WERI-Rb-1 (cell line): ENCODE measurements around the gene PDE4B.

ENCODE experiments used
- DNase-seq: peaks from one replicate; pipeline ENCODE4 v3.0.0-alpha.2; 2020
- H3K27ac ChIP-seq: fragments of 250-450 bp; sonication (Bioruptor Pico); 2 replicates; pipeline ENCODE4 v1.5.1; 2020; ENCODE audit warnings: mild to moderate bottlenecking, moderate library complexity
- H3K27me3 ChIP-seq: fragments of 250-450 bp; sonication (Bioruptor Pico); 2 replicates; pipeline ENCODE4 v1.5.1; 2021; ENCODE audit warnings: mild to moderate bottlenecking, low read depth, moderate library complexity; ENCODE audit not compliant: insufficient read depth, severe bottlenecking
- H3K36me3 ChIP-seq: fragments of 250-450 bp; sonication (Bioruptor Pico); 2 replicates; pipeline ENCODE4 v1.5.1; 2020; ENCODE audit warnings: mild to moderate bottlenecking, moderate library complexity
- H3K4me3 ChIP-seq: 2 replicates; pipeline ENCODE4 v1.5.1; 2011; ENCODE audit warnings: low read depth, mild to moderate bottlenecking, control low read depth, low read length
- H3K9me3 ChIP-seq: fragments of 250-450 bp; sonication (Bioruptor Pico); 2 replicates; pipeline ENCODE4 v1.5.1; 2021; ENCODE audit warnings: mild to moderate bottlenecking, moderate library complexity; ENCODE audit not compliant: severe bottlenecking
- TF ChIP-seq, protein P1 (sequence below): IDR thresholded peaks from 2 replicates; pipeline ENCODE4 v1.5.1; 2011; ENCODE audit warnings: low read depth, mild to moderate bottlenecking, control low read depth, inconsistent platforms, low read length

PDE4B gene

DNA sequence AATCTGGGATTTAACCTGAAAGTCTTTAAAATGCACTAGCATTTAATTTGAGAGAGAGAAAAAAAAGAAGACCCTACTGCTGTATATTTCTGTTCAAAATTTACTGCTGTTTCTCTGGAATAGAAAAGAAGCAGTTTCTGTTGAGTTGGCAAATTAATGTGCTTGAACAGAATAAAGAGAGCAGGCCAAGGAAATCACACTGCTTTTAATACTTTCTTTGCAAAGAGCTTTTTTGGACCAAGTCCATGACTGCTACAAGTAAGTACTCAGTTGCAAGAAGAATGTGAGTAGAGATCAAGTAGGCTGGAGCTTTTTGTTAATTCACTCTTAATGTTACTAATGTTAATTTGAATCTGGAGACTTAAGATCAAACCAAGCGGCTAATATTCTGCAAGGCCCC is 405.1 kb downstream of the PDE4B start:
- Histone ChIP-seq H3K27me3 (no peaks in the 10 kb centered on the region), H3K4me3 (no peak overlapping the region), H3K27ac (no peak overlapping the region), H3K9me3 (no peaks in the 10 kb centered on the region), H3K36me3 (no peaks in the 10 kb centered on the region)
- no peak for DNase-seq
- TF ChIP-seq, protein P1, sequence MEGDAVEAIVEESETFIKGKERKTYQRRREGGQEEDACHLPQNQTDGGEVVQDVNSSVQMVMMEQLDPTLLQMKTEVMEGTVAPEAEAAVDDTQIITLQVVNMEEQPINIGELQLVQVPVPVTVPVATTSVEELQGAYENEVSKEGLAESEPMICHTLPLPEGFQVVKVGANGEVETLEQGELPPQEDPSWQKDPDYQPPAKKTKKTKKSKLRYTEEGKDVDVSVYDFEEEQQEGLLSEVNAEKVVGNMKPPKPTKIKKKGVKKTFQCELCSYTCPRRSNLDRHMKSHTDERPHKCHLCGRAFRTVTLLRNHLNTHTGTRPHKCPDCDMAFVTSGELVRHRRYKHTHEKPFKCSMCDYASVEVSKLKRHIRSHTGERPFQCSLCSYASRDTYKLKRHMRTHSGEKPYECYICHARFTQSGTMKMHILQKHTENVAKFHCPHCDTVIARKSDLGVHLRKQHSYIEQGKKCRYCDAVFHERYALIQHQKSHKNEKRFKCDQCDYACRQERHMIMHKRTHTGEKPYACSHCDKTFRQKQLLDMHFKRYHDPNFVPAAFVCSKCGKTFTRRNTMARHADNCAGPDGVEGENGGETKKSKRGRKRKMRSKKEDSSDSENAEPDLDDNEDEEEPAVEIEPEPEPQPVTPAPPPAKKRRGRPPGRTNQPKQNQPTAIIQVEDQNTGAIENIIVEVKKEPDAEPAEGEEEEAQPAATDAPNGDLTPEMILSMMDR, result no peak

DNA sequence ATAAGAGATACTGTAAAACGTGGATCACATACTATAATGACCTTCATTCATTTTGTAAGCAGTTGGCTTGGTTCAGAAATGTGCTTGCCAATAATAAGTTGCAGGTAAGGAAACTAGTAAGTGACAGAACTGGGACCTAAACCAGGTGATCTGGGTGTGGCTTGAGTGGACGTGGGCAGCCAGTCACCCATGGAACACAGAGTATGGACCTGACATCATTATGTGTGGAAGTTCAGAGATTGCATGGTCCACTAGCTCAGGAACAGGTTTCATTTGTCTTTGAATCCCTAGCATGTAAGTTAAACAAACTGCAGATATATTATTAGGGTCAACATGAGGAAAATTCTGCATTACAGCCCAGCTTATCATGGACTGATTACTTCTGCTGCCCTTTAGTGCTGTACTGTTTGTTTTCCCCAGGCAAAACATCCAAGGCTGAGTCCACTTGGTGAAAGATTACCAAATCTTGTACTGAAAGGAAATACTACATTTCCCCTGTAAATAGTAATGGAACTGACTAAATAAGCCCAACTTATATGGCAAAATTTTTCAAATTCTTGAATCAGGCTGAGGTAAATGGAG is 414.0 kb downstream of the PDE4B start:
- Histone ChIP-seq H3K36me3 (no peaks in the 10 kb centered on the region), H3K27me3 (no peaks in the 10 kb centered on the region), H3K27ac (no peak overlapping the region), H3K4me3 (no peak overlapping the region), H3K9me3 (no peaks in the 10 kb centered on the region)
- no peak for DNase-seq
- TF ChIP-seq, protein P1, result no peak

DNA sequence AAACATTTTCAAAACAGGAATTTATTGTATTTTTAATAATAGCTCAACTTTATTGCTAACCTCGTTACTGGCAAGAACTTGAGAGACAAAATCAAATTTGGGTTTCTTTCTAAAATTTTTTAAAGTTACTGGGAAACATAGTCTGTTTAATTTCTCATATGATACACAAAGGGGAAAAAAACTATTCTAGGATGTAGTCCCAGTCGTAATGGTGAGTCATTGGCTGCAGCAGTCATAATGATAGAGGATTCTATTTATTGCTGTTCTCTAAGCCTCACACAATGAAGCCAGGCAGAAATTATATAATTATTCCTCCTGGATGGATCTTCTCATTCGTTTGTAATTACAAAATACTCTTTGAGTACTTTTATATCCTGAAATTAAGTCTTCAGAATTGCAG is 414.8 kb downstream of the PDE4B start:
- H3K27me3 ChIP-seq, result no peaks in the 10 kb centered on the region
- no peaks in the 10 kb centered on the region for H3K9me3 ChIP-seq
- TF ChIP-seq, protein P1, result no peak
- no peak overlapping the region for H3K27ac ChIP-seq
- DNase-seq, result no peak
- no peak overlapping the region for H3K4me3 ChIP-seq
- no peaks in the 10 kb centered on the region for H3K36me3 ChIP-seq

DNA sequence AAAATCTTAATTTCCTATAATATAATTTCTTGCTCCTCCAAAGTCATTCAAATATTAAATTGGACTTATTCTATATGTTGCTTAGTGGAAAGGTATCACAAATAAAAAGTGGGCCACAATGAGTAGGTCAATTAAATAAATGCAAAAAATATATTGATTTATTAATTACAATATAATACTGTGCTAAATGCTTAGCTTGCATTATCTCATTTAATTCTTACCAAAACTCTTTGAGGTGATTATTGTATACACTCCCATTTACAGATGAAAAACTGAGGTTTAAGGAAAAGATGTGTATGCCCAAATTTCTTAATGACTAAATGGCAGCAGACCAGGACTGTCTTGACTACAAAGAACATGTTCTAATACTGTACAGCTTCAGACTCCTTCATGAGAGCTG is 415.9 kb downstream of the PDE4B start:
- Histone ChIP-seq H3K27me3 (no peaks in the 10 kb centered on the region), H3K9me3 (no peaks in the 10 kb centered on the region), H3K4me3 (no peak overlapping the region), H3K36me3 (no peaks in the 10 kb centered on the region), H3K27ac (no peak overlapping the region)
- DNase-seq, result no peak
- TF ChIP-seq, protein P1, result no peak

DNA sequence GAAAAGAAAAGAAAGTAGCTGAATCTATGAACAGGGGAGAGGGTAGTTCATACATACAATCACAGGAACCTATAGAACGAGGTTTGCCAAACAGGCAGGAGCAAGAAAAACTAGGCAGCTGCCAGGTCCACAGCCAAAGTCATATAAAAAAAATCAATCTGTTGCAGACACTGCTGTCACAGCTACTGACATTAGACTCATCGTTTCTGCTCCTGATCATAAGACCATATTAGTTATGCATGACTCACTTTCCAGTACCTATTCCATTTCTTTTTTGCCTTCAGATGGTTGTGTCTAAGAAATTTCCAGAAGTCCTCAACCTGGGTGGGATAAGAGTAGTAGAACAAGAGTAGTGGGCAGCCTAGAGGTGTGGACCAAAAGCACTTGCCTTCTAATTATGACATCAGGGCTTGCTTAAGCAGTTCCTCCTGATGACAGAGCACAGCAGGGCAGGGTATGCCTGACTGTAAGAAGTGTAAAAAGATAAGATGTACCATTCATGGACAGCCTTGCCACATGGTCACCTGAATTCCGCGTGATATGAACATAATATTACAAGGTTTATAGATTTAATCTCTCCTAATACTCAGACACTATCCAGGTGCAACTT is 418.0 kb downstream of the PDE4B start:
- TF ChIP-seq, protein P1, result no peak
- no peak overlapping the region for H3K27ac ChIP-seq
- no peaks in the 10 kb centered on the region for H3K9me3 ChIP-seq
- no peaks in the 10 kb centered on the region for H3K36me3 ChIP-seq
- no peak for DNase-seq
- H3K4me3 ChIP-seq, result no peak overlapping the region
- H3K27me3 ChIP-seq, result no peaks in the 10 kb centered on the region

DNA sequence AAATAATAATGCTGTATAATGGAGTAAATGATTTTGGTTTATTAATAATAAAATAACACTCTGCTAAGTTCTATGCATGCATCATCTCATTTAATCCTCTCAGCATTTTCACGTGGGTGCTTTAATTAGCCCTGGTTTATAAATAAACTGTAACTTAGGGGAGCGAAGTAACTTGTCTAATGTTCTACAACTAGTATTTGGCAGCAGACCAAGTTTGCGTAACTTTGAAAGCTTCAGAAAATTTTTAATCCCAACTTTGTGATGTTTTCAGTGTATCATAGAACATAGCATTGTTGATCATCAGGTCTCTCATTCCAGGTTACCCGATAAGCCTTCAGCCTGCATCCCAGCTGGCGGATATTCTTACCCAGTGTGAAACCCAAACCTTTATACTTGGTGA is 418.8 kb downstream of the PDE4B start:
- TF ChIP-seq, protein P1, result no peak
- no peak for DNase-seq
- no peak overlapping the region for H3K4me3 ChIP-seq
- no peaks in the 10 kb centered on the region for H3K9me3 ChIP-seq
- no peaks in the 10 kb centered on the region for H3K27me3 ChIP-seq
- H3K36me3 ChIP-seq, result no peaks in the 10 kb centered on the region
- H3K27ac ChIP-seq, result no peak overlapping the region
